HCEC 1CT (cell line): ENCODE results near the gene CLEC11A.
A peak's percentile ranks its signal among the peaks of the same experiment; 100 is the strongest.

Experiments used
- DNase-seq: peaks from one replicate; pipeline ENCODE4 v3.0.0-alpha.2; 2017

The CLEC11A gene

DNA sequence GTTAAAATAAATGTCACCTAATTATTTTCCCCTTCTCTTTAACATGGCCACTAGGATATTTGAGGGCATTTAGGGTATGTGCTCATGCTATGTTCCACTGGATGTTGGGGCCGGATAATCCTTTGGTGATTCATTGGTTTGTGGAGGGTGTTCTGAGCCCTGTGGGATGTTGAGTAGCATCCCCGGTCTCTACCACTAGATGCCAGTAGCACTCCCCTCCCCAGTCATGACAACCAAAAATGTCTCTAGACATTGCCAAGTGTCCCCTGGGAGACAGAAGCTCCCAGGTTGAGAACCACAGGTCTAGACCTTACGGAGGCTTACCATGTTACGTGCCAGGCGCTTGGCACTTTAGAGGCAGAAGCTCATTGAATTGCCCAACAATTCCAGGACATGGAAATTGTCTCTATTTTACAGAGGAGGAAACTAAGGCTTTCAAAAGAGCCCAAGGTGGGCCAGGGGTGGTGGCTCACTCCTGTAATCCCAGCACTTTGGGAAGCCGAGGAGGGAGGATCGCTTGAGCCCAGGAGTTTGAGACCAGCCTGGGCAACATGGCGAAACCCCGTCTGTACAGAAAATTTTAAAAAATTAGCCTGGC is 17.6 kb upstream of the CLEC11A start:
- peak; percentile 83 for DNase-seq

DNA sequence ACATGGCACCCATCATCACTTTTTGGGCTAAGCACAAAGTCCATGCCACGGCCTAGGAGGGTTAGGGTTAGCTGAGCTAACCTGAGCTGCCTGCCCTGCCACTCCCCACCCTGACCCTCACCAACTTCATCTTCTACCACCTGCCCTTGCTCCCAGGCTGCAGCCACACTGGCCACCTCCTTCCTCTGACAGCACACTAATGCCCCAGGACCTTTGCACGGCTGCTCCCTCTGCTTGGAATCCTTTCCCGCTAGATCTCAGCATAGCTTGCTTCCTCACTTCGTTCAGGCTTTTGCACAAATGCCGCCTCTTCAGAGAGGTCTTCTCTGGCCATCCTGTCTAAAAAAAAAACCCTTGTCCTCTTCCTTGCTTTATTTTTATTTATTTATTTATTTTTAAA is 16.8 kb upstream of the CLEC11A start:
- DNase-seq = no peak

DNA sequence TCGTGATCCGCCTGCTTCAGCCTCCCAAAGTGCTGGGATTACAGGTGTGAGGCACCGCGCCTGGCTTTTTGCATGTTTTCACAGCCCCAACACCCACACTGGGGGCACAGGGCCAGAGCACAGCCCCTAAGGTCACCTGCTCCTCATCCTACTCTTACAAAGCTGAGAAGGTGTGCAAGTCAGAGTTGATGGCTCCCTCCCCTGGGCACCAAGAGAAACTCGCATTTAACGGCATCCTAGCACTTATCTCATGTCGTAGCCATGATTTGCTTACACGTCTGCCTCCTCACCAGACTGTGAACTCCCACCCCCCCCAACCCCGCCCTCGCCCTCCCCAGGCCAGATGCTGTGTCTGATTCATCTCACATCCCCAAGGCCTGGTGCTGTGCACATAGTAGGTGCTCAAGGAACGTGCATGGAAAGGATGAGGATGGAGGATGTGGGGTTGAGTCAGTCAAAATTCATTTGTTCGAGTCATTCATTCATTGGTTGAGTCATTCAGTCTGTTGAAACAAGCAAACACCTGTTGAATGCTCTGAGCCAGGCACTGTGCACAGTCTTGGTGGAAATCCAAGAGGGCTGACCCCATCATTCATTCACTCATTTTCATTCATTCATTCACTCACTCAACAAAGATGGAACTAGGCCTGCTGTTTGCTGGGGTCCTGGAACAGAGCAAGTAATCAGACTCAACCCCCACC is 14.8 kb upstream of the CLEC11A start:
- DNase-seq = peak; percentile 33

DNA sequence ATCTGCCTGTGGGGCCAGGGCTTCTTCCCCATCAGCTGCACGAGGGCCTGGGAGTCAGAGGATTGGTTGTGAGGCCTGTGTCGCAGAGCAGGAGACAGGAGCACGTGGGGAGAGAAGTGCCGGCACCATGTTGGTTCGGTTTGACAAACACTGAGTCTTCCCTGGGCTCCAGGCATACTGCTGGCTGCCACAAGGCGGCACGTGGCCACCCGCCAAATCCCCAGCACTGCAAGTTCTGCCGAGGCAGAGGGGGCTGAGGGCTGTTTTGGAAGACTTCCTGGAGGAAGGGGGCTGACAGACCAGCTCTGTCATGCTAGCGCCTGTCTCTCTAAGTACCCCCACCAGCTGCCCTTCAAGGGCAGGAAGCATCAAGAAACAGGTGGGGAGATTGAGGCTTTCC is 13.1 kb upstream of the CLEC11A start:
- no peak for DNase-seq

DNA sequence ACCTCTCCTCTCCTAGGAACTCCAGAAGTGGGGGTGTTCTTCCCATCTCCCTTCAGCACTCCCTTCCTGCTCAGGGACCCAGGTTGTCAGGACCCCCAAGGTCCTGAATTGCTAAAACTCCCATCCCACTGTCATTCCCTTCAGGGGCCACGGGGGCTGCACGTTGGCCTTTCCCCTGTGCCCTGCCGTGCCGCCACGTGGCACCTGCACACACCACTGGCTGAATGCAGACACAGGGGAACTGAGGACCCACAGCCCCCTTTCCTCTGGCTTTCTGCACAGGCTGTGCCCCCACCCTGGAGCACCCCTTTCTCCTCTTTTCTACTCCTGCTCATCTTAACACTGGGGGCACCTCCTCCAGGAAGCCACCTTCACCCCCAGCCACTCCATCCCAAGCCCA is 12.6 kb upstream of the CLEC11A start:
- DNase-seq = no peak

DNA sequence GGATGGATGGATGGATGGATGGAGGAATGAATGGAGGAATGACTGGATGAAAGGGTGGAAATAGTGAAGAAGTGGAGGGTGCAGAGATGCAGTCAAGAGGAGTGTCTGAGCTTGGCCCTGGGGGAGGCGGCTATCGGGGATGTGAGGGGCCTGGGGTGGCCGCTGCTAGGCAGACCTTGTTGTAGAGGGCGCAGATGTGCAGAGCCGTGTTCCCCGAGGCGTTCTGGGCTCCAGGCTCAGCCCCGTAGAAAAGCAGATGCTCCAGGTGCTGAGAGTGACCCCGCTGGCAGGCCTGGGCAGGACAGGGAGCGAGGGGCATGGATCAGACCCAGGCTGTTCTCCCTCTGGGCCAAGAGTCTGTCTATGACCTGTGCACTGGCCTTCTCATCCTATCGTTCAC is 12.0 kb upstream of the CLEC11A start:
- DNase-seq = no peak

DNA sequence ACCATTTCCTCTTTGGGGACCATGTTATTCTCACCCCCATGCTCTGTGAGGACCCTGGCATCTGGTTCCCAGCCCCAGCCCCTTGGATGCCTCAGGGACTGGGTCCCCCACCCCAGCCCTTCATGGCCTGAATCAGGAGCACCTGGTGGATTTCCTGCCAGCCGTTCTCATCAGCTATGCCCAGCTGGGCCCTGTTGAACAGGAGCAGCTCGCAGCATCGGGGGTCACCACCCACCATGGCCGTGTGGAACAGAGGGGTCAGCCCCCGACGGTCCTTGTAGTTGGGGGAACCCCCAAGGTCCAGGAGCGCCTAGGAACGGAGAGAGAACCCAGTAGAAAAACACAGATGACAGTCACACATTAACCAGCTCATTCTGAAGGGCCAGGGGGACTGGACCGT is 11.4 kb upstream of the CLEC11A start:
- DNase-seq = no peak

DNA sequence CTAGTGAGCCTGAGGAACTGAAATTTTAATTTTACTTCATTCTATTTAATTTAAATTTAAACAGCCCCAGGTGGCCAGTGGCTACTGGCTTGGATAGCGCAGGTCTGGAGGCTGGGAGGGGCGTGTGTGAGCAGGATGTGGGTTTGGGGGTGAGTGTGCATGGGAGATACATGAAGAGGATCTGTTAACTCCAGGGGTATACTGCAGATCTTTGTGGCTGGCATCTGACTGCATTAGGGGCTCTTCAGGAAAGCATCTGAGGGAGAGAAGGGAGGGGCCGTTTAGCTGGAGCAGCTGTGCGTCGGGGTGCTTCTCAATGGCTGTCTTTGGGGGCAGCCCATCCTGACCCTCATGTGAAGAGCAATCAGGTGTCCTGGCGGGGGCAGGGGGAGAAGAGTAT is 10.3 kb upstream of the CLEC11A start:
- DNase-seq = no peak

DNA sequence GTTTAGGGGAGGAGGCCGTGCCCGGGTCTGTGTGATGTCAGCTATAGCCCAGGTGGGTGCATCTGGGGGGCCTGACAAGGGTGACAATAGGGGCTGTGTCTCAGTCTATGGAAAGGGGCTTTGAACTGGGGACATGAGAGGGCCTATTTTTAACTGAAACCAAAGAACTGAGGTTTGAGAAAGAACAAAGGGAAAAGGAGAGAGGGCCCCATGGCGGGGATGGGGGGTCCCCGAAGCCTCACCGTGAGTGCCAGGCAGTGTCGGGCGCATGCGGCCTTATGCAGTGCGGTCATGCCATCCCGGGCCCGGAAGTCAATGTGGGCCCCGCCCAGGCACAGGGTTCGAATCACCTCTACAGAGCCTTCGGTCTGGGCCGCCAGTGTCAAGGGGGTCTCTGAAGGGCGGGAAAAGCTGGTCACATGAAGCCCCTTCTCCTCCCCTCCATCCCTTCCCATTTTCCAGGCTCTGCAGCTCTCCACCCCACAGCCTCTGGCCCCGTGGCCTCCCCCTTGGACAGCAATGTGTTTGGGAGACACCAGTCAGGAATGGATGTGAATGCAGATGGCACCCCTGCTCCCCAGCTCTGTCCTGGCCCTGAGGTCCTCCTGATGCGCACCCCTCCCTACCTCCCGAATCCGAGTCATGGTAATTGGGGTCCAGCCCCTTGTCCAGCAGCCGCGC is 9.5 kb upstream of the CLEC11A start:
- no peak for DNase-seq

DNA sequence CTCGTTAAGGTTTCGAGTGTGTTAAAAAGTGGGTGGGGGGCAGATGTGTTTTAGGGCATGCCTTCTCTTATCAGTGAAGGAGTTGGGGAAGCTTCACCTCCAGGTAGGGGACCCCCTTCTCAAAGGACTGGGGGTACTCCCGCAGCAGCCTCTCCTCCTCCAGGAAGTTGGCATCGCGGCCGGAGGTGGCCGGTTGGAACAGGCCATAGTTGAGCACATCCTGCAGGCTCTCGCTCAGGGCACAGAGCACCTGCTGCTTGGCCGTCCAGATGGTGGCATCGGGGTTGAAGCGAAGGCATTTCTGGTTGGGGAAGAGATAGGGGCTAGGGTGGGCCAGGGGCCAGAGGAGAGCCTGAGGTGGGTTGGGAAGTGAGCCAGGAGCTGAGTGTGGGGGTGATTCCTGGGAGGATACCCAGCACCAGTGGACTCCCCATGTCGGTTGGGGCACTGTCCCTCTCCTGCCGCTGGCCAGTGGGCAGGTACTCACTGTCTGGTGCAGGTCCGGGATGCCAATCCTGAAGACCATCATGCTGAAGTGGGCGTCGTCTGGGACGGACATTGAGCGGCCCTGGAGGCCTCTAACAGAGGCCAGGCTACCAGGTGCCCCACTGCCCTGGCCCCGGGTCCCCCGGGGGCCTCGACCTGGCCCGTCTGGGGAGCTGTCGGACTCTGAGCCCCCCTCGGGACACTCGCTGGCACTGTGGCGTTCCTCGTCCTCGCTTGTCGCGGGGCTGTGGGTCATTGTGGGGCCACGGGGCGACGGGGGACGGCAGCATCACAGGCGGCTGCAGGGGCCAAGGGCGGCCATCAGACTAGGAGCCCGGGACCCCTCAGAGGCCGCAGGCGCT is 6.8 kb upstream of the CLEC11A start:
- DNase-seq = no peak

DNA sequence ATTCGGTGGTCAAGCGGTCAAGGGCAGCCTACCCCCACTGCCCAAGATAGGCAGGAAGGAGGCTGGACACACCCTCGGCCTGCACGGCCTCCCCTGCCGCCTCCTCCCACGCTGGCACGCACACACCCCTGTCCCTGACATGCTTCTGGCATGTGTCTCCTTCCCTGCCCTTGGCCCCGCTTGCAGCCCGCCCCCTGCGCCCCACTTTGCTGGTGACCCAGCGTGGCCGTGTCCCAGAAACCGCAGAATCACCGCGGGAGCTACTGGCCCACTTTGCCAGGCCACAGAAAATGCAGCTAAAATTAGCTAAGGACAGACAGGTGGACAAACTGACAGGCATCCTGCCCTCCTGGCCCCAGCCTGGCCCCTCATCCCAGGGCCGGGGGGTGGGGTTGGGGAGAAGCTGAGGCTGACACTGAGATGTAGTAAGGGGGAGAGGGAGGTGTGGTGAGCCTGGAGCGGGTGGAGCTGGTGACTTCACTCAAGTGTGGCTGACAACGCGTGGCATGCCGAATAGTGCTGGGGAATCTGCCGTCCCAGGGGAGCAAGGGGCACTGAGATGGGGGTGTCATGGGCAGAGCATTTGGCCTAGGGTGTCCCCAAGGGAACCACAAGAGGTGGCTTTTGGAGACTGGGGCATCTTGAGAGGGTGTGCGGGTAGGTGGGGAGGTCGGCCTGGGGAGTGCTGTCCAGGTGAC is 6.0 kb upstream of the CLEC11A start:
- no peak for DNase-seq

DNA sequence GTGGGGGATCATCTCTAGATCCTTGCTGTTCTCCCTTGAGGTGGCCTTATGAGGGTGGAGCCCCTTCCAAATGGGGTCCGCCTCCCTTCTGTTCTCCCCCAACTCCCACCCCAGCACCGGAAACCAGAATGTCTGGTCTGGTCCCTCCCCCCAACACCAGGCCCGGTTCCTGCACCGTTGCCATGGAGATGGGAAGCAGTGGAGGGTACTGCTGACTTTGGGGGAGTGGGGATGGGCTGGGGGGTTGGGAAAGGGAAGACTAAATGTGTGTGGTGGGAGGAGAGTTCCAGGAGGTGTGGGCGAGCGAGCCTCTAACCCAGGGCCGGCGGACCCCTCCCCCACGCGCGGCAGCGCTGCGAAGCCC is 5.3 kb upstream of the CLEC11A start:
- DNase-seq = no peak

DNA sequence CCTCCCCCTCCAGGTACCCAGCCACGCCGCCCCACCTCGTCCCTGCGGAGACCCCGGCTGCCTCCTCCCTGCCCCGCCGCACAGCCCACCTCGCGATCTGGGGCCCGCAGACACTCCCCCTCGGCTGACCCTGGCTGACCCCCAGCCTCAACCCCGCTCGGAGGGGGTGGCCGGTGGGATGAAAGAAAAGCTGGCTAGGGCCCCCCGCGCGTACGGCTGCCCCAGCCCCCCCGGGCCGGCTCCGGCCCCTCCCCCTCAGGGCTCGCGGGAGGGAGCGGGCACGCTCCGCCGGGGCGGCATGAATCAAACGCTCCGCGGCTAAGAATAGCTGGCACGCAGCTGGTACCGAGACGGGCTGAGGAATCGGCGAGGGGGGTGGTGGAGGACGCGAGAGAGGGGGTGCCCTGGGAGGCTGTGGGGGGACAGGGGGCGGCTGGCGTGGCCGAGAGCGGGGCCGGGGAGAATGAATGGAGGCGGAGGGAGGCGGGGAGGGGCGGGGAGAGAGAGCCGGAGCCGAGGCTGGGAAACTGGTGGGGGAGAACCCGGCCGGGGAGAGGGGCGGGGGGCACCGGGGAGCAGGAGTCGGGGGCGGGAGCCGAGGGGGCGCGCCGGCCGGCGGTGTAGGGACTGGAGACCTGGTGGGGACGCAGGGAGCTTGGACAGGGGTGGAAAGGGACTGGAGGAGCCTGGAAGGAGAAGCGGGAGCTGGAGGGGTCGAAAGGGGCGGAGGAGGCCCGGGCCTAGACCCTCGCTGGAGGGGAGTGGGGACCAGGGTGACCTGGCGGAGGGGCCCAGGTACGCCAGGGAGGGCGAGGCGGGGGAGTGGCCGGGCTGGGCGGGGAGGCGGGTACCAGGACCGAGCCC is 4.7 kb upstream of the CLEC11A start:
- DNase-seq = no peak

DNA sequence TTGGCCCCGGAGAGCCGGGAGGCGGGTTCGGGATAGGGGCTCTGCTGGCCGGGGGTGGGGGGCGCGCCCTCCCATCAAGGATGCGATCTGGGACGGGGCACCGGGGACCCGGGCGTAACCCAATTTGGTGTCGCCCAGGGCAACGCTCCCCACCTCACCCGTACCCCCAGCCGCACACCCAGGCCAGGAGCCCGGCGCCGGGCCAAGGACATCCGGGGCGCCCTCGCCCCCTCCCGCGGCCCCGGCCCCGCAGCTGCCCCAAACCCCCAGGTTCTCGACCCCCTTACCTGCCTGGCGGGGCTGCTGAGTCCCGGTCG is 4.1 kb upstream of the CLEC11A start:
- no peak for DNase-seq

DNA sequence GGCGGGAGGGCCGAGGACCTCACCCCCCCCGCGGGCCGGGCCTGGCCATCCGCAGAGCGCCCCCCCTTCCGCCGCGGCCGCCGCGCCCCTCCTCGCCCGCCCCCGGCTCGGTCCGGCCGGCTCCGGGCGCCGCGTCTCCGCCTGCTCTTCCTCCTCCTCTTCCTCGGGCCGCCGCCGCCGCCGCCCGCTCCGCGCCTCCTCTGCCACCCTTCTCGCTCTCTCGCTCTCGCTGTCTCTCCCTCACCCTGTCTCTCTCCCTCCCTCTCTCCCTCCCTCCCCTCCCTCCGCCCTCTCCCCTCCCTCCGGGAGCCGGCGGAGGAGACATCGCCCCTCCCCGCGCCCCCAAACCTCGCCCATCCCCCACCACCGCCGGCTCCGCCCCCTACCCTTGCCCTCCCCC is 3.6 kb upstream of the CLEC11A start, which contains the start of gene SHANK1:
Gene SHANK1 (minus strand): TSS at position 237 of the 400 bp plus-strand sequence. CDS start 2,883 bp downstream, outside the sequence.
- no peak for DNase-seq

DNA sequence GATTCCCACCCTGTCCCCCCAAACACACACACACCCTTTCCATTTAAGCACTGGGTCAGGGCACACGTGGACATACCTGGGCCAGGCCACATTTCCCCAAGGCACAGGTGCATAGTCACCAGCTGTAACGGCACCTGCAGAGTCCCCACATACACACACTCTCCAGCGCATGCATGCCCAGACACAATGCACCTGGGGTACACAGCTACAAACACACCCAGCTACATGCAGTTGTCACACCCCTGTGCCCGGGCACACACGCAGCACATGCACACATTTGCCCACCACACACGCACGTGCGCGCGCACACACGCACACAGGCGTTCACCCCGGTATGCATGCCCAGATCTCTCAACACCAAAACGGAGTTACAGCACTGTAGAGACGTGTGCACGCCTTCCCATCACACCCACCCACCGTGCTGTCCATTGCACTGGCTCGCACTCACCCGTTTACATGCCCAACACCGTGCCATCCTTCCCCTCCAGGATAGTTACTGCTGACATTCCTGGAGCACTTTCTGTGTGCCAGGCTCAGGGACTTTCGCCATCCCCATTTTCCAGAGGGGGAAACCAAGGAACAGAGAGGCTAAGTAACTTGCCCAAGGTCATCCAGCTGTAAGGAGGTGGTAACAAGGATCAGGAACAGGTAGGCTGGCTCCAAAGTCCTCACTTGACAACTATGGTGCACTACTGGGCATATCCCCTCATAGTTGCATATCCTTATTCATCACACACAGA is 2.8 kb upstream of the CLEC11A start:
- no peak for DNase-seq

DNA sequence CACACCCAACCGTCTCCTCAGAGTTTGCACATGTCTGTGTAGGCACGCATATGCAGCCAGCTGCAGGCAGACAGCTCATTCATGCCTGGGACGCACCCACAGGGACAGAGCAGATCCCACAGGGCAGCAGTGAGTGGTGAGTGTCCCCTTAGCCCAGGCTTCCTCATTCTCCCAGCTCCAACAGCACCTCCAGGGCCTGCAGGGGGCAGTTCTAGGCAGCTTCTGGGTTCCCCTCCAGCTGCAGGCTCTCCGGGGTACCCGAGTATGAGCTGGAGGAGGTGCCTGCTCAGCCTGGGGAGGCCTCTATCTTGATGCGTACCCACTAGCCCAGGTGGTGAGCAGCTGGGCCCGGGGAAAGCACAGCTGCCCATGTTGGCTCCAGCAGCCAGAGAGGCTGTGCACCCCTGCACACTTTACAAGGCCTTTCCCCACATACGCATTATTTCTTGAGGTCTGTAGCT is 2.2 kb upstream of the CLEC11A start:
- DNase-seq = peak; percentile 50

DNA sequence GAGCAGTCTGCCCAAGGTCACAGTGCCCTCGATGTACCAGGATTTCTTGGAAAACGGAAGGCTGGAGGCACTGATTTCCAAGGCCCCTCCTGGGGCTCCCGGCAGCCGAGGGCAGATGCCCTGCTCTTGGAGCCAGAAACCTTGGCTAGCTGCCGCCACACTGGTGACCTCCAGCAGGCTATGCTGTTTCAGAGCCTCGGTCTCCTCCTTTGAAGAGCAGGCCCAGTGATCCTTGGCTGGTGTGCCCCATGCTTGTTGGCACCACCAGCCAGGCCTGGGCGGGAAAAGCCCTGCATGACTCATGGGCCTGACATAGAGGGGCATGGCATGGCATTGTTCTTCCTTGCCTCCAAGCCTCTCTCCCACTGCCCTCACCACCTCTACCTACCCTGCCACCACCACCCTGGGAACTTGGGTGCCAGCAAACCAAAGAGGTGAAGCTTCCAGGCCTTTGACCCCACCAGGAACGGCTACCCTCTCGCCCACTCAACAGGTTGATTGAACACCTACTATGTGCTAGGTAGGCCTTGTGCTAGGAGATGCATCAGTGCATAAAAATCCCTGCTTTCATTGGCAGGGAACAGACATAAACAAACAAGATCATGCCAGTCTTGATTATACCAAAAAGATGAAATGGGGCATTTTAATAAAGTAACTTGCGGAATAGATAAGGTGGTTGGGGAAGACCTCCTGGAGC is 1.6 kb upstream of the CLEC11A start:
- no peak for DNase-seq

DNA sequence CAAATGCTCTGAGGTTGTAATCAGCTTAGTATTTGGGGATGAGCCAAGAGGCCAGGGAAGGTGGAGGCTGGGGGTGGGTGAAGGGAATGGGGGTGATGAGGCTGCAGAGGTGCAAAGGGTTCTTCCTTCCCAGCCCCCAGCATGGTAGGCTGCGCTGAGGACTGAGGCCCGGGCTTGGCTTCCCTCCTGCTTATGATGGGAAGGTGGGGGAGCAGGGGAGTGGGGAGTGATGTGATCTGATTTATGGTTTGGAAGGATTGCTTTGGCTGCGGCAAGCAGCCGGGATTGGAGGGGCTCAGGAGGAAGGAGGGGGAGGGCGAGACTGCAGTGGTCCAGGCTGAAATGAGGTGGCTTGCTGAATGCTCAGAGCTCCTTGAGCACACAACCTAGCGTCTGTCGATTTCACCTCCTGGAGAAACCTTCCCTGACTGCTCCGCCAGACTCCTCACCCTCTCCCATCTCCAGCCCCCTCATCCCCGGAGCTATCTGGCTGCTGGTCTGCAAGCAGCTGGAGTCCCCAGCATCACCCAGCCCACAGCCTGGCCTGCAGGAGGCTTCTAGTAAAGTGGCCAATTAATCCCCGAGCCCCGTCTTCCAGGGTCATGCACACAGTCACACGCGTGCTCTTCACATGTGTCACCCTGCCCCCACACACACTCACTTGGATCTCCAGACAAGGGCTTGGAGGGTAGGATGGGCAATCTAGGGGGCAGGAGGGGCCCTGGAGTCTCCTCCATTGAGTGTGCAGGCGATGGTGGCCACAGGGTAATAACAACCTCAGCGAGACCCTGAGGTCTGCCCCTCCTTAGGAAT is 757 bp upstream of the CLEC11A start:
- DNase-seq = no peak
